H9 (cell line): ENCODE data around the gene SGCD. TPM values are rescaled to one million over a fixed set of nuclear protein-coding genes. Genes with fewer than 3 reads are reported as not detected.

Source experiments
- DNase-seq: peaks from one replicate; pipeline ENCODE4 v3.0.0-alpha.2; 2017
- H2AFZ ChIP-seq: one replicate; pipeline ENCODE4 v1.6.1; 2013; ENCODE audit warnings: mild to moderate bottlenecking, low read length, control low read depth, moderate library complexity
- H2AK5ac ChIP-seq: 2 replicates; pipeline ENCODE4 v1.6.1; 2013; ENCODE audit warnings: low read length, control low read depth, mixed read lengths; ENCODE audit not compliant: insufficient read length
- H2BK120ac ChIP-seq: one replicate; pipeline ENCODE4 v1.6.1; 2013; ENCODE audit warnings: low read depth, mild to moderate bottlenecking, low read length, control low read depth, inconsistent platforms; ENCODE audit not compliant: poor library complexity, severe bottlenecking
- H2BK12ac ChIP-seq: 2 replicates; pipeline ENCODE4 v1.6.1; 2013; ENCODE audit warnings: low read length, control low read depth, mixed read lengths, low read depth; ENCODE audit not compliant: insufficient read length
- H2BK15ac ChIP-seq: 2 replicates; pipeline ENCODE4 v1.6.1; 2013; ENCODE audit warnings: low read depth, low read length, control low read depth
- H2BK20ac ChIP-seq: one replicate; pipeline ENCODE4 v1.6.1; 2013; ENCODE audit warnings: low read depth, mild to moderate bottlenecking, low read length, control low read depth, inconsistent platforms; ENCODE audit not compliant: poor library complexity, severe bottlenecking
- H2BK5ac ChIP-seq: 2 replicates; pipeline ENCODE4 v1.6.1; 2013; ENCODE audit warnings: low read length, control low read depth, mixed read lengths; ENCODE audit not compliant: insufficient read length
- H3K14ac ChIP-seq: 2 replicates; pipeline ENCODE4 v1.6.1; 2013; ENCODE audit warnings: low read length, control low read depth; ENCODE audit not compliant: insufficient read depth
- H3K18ac ChIP-seq: 2 replicates; pipeline ENCODE4 v1.6.1; 2013; ENCODE audit warnings: low read depth, mild to moderate bottlenecking, mixed read lengths, low read length, control low read depth; ENCODE audit not compliant: insufficient read length
- H3K23ac ChIP-seq: 2 replicates; pipeline ENCODE4 v1.6.1; 2013; ENCODE audit warnings: low read length, control low read depth, mixed read lengths, low read depth; ENCODE audit not compliant: insufficient read length
- H3K23me2 ChIP-seq: 2 replicates; pipeline ENCODE4 v1.6.1; 2013; ENCODE audit warnings: low read depth, mild to moderate bottlenecking, mixed read lengths, low read length, control low read depth; ENCODE audit not compliant: insufficient read length, poor library complexity, severe bottlenecking
- H3K27ac ChIP-seq: 2 replicates; pipeline ENCODE4 v1.5.1; 2013; ENCODE audit warnings: low read length, control low read depth, mixed read lengths, low read depth; ENCODE audit not compliant: insufficient read length
- H3K27me3 ChIP-seq: 2 replicates; pipeline ENCODE4 v1.6.1; 2013; ENCODE audit warnings: low read length, control low read depth, inconsistent platforms; ENCODE audit not compliant: insufficient read depth
- H3K4ac ChIP-seq: 2 replicates; pipeline ENCODE4 v1.6.1; 2013; ENCODE audit warnings: low read depth, mild to moderate bottlenecking, control low read depth, inconsistent platforms, low read length, moderate library complexity
- H3K4me1 ChIP-seq: 2 replicates; pipeline ENCODE4 v1.6.1; 2013; ENCODE audit warnings: low read length, control low read depth, inconsistent platforms; ENCODE audit not compliant: insufficient read depth
- H3K4me2 ChIP-seq: 2 replicates; pipeline ENCODE4 v1.6.1; 2013; ENCODE audit warnings: low read length, control low read depth, mixed read lengths; ENCODE audit not compliant: insufficient read length, insufficient read depth
- H3K56ac ChIP-seq: 2 replicates; pipeline ENCODE4 v1.6.1; 2013; ENCODE audit warnings: low read depth, mild to moderate bottlenecking, mixed read lengths, low read length, control low read depth; ENCODE audit not compliant: insufficient read length
- H3K79me1 ChIP-seq: 2 replicates; pipeline ENCODE4 v1.6.1; 2013; ENCODE audit warnings: low read depth, mild to moderate bottlenecking, moderate library complexity, low read length, control low read depth, inconsistent platforms; ENCODE audit not compliant: insufficient read depth, poor library complexity, severe bottlenecking
- H3K79me2 ChIP-seq: 2 replicates; pipeline ENCODE4 v1.6.1; 2013; ENCODE audit warnings: low read length, control low read depth, inconsistent platforms; ENCODE audit not compliant: insufficient read depth
- H3K9ac ChIP-seq: 2 replicates; pipeline ENCODE4 v1.6.1; 2013; ENCODE audit warnings: low read length, control low read depth, mixed read lengths; ENCODE audit not compliant: insufficient read length; ENCODE audit errors: extremely low read depth
- H3K9me3 ChIP-seq: one replicate; pipeline ENCODE4 v1.6.1; 2013; ENCODE audit warnings: low read depth, low read length, inconsistent platforms; ENCODE audit not compliant: control insufficient read depth
- H3T11ph ChIP-seq: one replicate; pipeline ENCODE4 v1.6.1; 2013; ENCODE audit warnings: mild to moderate bottlenecking, low read length, control low read depth, inconsistent platforms
- H4K20me1 ChIP-seq: one replicate; pipeline ENCODE4 v1.6.1; 2013; ENCODE audit not compliant: control insufficient read depth, insufficient read length, insufficient read depth
- H4K5ac ChIP-seq: 2 replicates; pipeline ENCODE4 v1.6.1; 2013; ENCODE audit warnings: low read depth, mild to moderate bottlenecking, mixed read lengths, low read length, control low read depth; ENCODE audit not compliant: insufficient read length
- H4K8ac ChIP-seq: replicated peaks from 2 replicates; pipeline ENCODE4 v1.6.1; 2013; ENCODE audit warnings: low read length, control low read depth, mixed read lengths, low read depth; ENCODE audit not compliant: insufficient read length
- H4K91ac ChIP-seq: 2 replicates; pipeline ENCODE4 v1.6.1; 2013; ENCODE audit warnings: low read depth, mild to moderate bottlenecking, moderate library complexity, mixed read lengths, low read length, control low read depth; ENCODE audit not compliant: insufficient read length
- H3K27ac Mint-ChIP-seq, 3 experiments: 2 replicates in 2 of 3; 3 replicates in 1 of 3; pipeline ENCODE4 v1.8.0; 2020 to 2021; ENCODE audit warnings: mixed read lengths in 3 of 3, mild to moderate bottlenecking in 1 of 3, moderate library complexity in 1 of 3
- H3K27me3 Mint-ChIP-seq: 2 replicates; pipeline ENCODE4 v1.8.0; 2021; ENCODE audit warnings: low read depth, mild to moderate bottlenecking, moderate library complexity, mixed read lengths
- H3K36me3 Mint-ChIP-seq, 3 experiments: 2 replicates in 2 of 3; 3 replicates in 1 of 3; pipeline ENCODE4 v1.8.0; 2020 to 2021; ENCODE audit warnings: low read depth in 3 of 3, mixed read lengths in 3 of 3; ENCODE audit not compliant: insufficient read depth in 1 of 3
- H3K4me1 Mint-ChIP-seq, 2 experiments: 2 replicates each; pipeline ENCODE4 v1.8.0; 2020; ENCODE audit warnings: mixed read lengths in 2 of 2
- H3K4me3 Mint-ChIP-seq, 2 experiments: 2 replicates in 1 of 2; 3 replicates in 1 of 2; pipeline ENCODE4 v1.8.0; 2020 to 2021; ENCODE audit warnings: mild to moderate bottlenecking in 2 of 2, mixed read lengths in 2 of 2, moderate library complexity in 1 of 2
- H3K9me3 Mint-ChIP-seq, 2 experiments: 2 replicates in 1 of 2; 3 replicates in 1 of 2; pipeline ENCODE4 v1.8.0; 2020; ENCODE audit warnings: mild to moderate bottlenecking in 2 of 2, mixed read lengths in 2 of 2, moderate library complexity in 1 of 2
- CTCF ChIP-seq: fragments of 200-600 bp; sonication (generic); conservative IDR thresholded peaks from 3 replicates; pipeline ENCODE4 v1.8.0; 2021; ENCODE audit warnings: antibody characterized with exemption, mild to moderate bottlenecking
- WGBS: extraction: QIAGEN DNeasy Blood & Tissue Kit; methylation state at CpG from one replicate; pipeline ENCODE4 v1.1.7; 2013; ENCODE audit warnings: missing lambda C conversion rate, low lambda C conversion rate, mixed read lengths; ENCODE audit not compliant: insufficient read length; ENCODE audit errors: extremely low coverage; 5-methylcytosine and 5-hydroxymethylcytosine counted together
- total RNA-seq: library from RNA; stranded (reverse); gene quantifications from 2 replicates; pipeline ENCODE4 v1.2.1, GENCODE V29; 2021

The SGCD gene
- total RNA-seq, 1 experiment from 2014 or later = 0.11 TPM

GRCh38 chr5:156560002-156560401 is 233.0 kb downstream of the SGCD start:
- Histone ChIP-seq H3K23ac (no peak overlapping the region), H3K79me2 (no peaks in the 10 kb centered on the region), H3K79me1 (no peaks in the 10 kb centered on the region), H3K27ac (no peak overlapping the region), H3T11ph (no peak overlapping the region), H3K14ac (no peak overlapping the region), H2BK120ac (no peak overlapping the region), H3K9ac (no peak overlapping the region), H2BK20ac (no peak overlapping the region), H3K4me2 (no peak overlapping the region), H2BK12ac (no peak overlapping the region), H3K18ac (no peak overlapping the region), H4K8ac (no peak overlapping the region), H3K27me3 (no peaks in the 10 kb centered on the region), H2BK5ac (no peak overlapping the region), H4K20me1 (no peaks in the 10 kb centered on the region), H3K4ac (no peak overlapping the region), H3K4me1 (no peaks in the 10 kb centered on the region), H3K56ac (no peak overlapping the region), H4K91ac (no peak overlapping the region), H2BK15ac (no peak overlapping the region), H4K5ac (no peak overlapping the region), H3K23me2 (no peaks in the 10 kb centered on the region), H3K9me3 (no peaks in the 10 kb centered on the region), H2AFZ (no peak overlapping the region), H2AK5ac (no peak overlapping the region)
- Mint-ChIP-seq H3K27me3 (no peaks in the 10 kb centered on the region), H3K36me3 (no peaks in the 10 kb centered on the region), H3K4me3 (no peak overlapping the region), H3K4me1 (peaks cover 3 to 5% of the 10 kb centered on the region in 2 experiments; a peak in 3 of 4 replicates), H3K9me3 (no peaks in the 10 kb centered on the region; a peak in 1 of 5 replicates), H3K27ac (no peak overlapping the region)
- no CpG with 5 or more reads among the region's 2 CpGs for WGBS
- no peak for DNase-seq
- TF ChIP-seq CTCF = no peak
